Stomach smooth muscle (tissue), 2 donors: ENCODE measurements around the gene CAMK2B.

ENCODE experiments used
- H3K27ac ChIP-seq: one replicate; pipeline ENCODE4 v1.7.0; 2013; ENCODE audit warnings: mild to moderate bottlenecking, low read length, inconsistent platforms
- H3K27me3 ChIP-seq, 2 donors: one replicate each; pipeline ENCODE4 v1.7.0; 2013; ENCODE audit warnings: low read length in 2 of 2; ENCODE audit not compliant: insufficient read depth in 2 of 2, control insufficient read depth in 1 of 2
- H3K36me3 ChIP-seq, 2 donors: one replicate each; pipeline ENCODE4 v1.7.0; 2013; ENCODE audit warnings: low read length in 2 of 2; ENCODE audit not compliant: control insufficient read depth in 2 of 2, insufficient read depth in 2 of 2
- H3K4me1 ChIP-seq: one replicate; pipeline ENCODE4 v1.7.0; 2013; ENCODE audit warnings: low read length; ENCODE audit not compliant: control insufficient read depth, insufficient read depth
- H3K4me3 ChIP-seq, 2 donors: one replicate each; pipeline ENCODE4 v1.7.0; 2013; ENCODE audit warnings: low read length in 2 of 2
- H3K9ac ChIP-seq, 2 donors: one replicate each; pipeline ENCODE4 v1.7.0; 2013; ENCODE audit warnings: low read length in 2 of 2, mild to moderate bottlenecking in 1 of 2
- H3K9me3 ChIP-seq, 2 donors: one replicate each; pipeline ENCODE4 v1.7.0; 2013; ENCODE audit warnings: low read length in 2 of 2; ENCODE audit not compliant: control insufficient read depth in 2 of 2
- donor health status: healthy.
- donor health status: Pancreatic carcinoma.

Gene CAMK2B

DNA sequence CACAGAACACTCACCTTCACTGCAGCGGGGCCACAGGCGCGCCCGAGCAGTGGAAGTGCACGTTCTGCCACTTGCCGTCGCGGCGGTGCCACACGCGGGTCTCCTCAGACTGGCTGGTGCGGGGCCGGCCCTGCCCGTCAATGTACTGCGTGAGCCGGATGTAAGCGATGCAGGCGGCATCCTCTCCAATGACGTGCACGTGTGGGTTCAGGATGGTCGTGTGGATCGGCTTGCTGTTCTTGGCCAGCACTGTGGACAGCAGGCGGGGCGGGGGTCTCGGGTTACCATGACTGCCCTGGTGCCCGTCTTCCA, 105.4 kb downstream of the CAMK2B start:
- Histone ChIP-seq H3K4me1 (no peaks in the 10 kb centered on the region), H3K36me3 (no peaks in the 10 kb centered on the region), H3K27me3 (peaks cover 2 to 3% of the 10 kb centered on the region in 2 donors), H3K4me3 (no peak overlapping the region), H3K9me3 (peaks cover 0 to 2% of the 10 kb centered on the region in 2 donors), H3K27ac (no peak overlapping the region), H3K9ac (no peak overlapping the region)

DNA sequence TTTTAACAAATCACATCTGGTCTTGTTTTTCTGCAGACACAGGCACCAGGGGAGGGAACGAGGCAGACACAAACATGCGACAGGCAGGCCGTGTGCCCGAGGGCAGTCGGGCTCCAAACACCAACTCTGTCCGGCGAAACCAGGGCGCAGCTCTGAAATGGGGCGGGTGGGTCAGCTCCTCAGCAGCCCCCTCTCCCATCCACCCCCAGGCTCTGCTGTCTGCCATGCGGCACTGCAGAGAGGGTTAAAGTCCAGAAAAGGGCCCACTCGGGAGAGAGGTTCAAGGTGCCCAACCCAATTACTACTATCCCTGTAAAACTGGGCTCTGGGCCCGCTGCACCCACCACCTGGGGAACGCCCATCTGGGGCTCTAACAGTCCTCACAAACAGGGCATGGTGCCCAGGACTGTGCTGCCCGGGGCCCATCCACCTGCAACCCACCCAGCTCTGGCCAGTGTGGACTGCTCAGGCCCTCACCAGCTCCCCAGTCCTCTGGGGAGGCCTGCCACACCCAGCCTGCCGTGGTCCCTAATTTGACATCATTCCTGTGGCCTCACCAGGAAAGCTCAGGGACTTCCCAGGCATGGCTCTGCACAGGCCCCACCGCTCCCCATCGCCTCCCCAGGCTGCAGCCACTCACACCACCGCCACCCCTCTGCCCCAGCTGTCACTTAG, 105.9 kb downstream of the CAMK2B start:
- Histone ChIP-seq H3K27ac (no peak overlapping the region), H3K36me3 (no peaks in the 10 kb centered on the region), H3K9me3 (peaks cover 0 to 2% of the 10 kb centered on the region in 2 donors), H3K9ac (no peak overlapping the region), H3K4me3 (no peak overlapping the region), H3K27me3 (peaks cover 2% of the 10 kb centered on the region in 2 donors), H3K4me1 (no peaks in the 10 kb centered on the region)

DNA sequence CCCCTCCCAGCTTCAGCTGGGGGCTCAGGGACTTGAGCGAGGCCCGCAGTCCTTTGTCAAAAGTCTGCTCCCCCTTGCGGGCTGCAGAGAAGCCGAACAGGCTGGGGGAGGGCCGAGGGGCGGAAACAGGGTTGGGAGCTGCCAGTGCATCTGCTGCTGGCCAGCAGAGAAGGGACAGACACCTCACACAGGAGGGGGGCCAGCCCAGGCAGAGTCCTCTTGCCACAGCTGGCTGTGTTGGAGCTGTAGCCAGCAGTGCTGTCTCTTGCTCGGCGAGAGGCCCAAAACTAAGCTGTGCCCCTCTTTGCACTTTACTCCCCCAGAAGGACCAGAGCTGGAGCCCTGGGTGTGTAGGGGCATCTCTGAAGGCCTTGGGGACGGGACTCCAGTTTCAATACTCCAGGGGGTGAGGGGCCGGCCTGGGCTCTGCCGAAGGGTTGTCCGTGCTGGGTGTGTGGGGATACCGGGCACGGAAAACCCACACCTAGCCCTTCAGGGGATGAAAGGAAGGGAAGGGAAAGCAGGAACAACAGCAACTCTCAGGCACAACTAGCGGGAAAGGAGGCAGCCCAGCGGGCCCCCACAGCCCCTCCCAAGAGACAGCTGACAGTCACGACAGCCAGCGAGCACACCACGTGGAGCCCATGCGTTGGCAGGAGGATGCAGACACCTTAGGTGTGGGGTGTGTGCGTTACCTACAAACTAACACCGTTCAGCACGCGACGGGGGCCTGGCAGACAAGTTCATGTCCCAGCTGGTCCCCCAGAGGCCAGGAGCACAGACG, 106.8 kb downstream of the CAMK2B start:
- no peaks in the 10 kb centered on the region for H3K4me1 ChIP-seq
- H3K27ac ChIP-seq = no peak overlapping the region
- no peaks in the 10 kb centered on the region for H3K36me3 ChIP-seq
- H3K9ac ChIP-seq = no peak overlapping the region
- peaks cover 0 to 2% of the 10 kb centered on the region in 2 donors for H3K9me3 ChIP-seq
- H3K4me3 ChIP-seq = no peak overlapping the region
- no peaks in the 10 kb centered on the region for H3K27me3 ChIP-seq

DNA sequence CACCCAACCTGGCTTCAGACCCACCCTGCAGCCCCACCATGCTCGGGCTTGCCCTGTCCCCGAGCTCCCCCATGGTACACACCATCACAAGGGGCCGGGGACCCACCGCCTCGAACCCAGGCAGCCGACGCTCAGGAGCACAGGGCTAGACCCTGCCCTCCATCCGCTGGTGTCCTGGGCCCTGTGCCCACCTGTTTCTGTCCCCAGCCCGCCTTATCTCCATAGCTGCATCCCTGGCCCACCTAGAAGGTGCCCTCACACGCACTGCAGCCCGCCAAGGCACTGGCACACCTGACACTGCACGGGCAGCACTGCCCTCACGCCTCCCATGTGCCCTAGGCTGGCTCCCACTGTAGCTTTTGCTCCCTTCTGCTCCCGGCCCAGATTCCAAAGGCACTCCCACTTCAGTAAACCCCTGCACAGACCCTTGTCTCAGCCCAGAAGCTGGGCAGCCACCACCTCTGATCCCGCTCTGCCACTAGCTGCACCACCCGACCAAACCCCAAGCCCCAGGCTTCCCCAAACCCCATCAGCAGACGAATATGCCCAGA, 107.5 kb downstream of the CAMK2B start:
- H3K4me3 ChIP-seq = no peak overlapping the region
- H3K36me3 ChIP-seq = peaks cover 0 to 5% of the 10 kb centered on the region in 2 donors
- no peak overlapping the region for H3K27ac ChIP-seq
- no peak overlapping the region for H3K9ac ChIP-seq
- H3K4me1 ChIP-seq = no peaks in the 10 kb centered on the region
- no peaks in the 10 kb centered on the region for H3K27me3 ChIP-seq
- H3K9me3 ChIP-seq = peaks cover 0 to 2% of the 10 kb centered on the region in 2 donors

DNA sequence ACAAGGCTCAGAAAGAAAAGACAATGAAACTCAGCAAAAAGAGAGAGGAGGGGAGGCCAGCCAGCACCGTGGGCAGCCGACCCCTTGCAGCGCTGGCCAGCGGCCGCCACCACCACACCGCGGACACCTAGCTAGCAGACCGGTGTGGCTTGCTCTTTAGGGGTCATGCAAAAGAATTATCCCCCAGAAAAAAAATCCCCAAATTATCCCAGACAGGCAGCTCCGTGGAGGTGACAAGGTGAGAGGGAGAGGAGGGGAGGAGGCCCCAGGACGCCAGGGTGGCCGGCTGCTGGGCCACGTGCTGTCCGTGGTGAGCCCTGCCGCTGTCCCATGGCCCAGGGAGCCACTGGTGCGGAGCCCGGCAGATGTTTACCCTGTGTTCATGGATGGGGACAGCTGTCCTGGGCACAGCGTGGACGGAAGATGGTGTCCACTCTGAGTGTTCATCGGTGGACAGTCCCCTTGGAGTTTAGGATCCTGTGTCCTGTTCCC, 108.1 kb downstream of the CAMK2B start:
- H3K4me1 ChIP-seq = no peaks in the 10 kb centered on the region
- no peak overlapping the region for H3K27ac ChIP-seq
- H3K36me3 ChIP-seq = peaks cover 1 to 6% of the 10 kb centered on the region in 2 donors
- H3K9me3 ChIP-seq = peaks cover 0 to 2% of the 10 kb centered on the region in 2 donors
- H3K9ac ChIP-seq = no peak overlapping the region
- no peak overlapping the region for H3K4me3 ChIP-seq
- no peaks in the 10 kb centered on the region for H3K27me3 ChIP-seq

DNA sequence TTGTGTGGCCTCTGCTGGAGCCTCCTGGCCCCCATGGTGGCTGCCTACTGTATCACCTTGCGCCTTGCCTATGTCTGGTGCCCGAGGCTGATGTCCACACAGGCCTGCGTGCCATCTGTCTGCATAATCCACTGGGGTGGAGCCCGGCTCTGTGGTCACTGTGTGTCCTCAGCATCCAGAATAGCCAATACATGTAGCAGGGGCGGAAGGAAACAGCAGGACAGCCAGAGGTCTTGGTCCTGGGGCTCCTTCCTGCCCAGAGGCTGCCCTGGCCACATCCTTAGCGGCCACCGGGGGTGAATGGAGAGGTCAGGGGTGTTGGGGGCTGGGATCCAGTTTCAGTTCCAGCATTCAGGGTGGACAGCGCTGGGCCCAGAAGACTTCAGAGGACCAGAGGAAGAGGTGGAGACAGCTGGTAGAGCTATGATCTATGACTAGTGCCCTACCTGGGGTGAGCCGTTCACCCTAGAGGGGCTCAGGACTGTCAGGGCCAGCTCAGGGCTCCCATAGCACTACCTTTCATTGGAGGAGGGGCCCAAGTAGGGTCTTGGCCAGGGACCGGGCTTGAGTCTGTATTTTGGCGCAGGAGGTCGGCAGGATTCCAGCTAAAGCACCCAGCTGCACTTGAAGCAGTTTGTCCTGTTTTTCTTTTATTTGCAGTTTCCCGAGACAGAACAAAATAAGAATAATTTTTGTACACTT, 108.7 kb downstream of the CAMK2B start:
- H3K27me3 ChIP-seq = no peaks in the 10 kb centered on the region
- H3K4me1 ChIP-seq = no peaks in the 10 kb centered on the region
- H3K4me3 ChIP-seq = no peak overlapping the region
- no peak overlapping the region for H3K27ac ChIP-seq
- no peak overlapping the region for H3K9ac ChIP-seq
- H3K9me3 ChIP-seq = peaks cover 0 to 2% of the 10 kb centered on the region in 2 donors
- peaks cover 7 to 10% of the 10 kb centered on the region in 2 donors for H3K36me3 ChIP-seq

DNA sequence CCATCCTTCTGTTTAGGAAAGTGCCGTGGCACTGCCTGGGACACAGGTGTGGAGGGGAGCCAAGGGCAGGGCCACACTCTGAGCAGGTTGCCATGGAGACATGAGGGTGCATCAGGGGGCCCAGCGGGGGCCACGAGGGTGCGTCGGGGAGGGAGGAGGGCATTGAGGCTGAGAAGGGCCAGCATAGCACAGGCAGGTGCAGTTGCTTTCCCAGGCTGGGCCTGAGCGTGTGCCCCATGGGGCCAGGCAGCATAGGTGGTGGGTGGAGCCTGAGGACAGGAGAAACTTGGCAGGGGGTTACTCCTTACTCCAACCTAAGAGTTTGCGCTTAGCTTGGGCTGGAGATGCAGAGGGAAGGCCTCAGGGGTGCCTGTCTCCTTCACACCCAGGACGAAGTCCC, 109.4 kb downstream of the CAMK2B start:
- no peak overlapping the region for H3K9ac ChIP-seq
- H3K27ac ChIP-seq = no peak overlapping the region
- H3K4me3 ChIP-seq = no peak overlapping the region
- no peaks in the 10 kb centered on the region for H3K4me1 ChIP-seq
- peaks cover 0 to 2% of the 10 kb centered on the region in 2 donors for H3K9me3 ChIP-seq
- no peaks in the 10 kb centered on the region for H3K27me3 ChIP-seq
- H3K36me3 ChIP-seq = peaks cover 14 to 16% of the 10 kb centered on the region in 2 donors

DNA sequence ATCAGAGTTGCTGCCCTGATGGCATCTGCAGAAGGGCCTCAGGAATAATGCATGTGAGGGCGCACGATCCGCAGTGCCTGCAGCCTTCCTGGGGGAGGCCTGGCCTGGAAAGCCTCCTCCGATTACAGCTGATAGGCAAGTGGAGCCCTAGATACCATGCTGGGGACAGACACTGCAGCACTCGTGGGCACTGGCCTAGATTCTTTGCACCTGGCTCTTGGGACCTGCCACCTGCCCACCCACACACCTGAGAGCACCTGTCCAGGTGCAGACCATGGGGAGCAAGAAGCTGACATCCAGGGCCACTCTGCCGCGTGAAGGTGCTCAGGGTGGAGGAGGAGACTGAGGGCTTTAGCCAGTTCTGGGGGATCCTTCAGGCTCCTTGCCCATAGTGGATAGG, 109.9 kb downstream of the CAMK2B start:
- Histone ChIP-seq H3K36me3 (peaks cover 18 to 21% of the 10 kb centered on the region in 2 donors), H3K9ac (no peak overlapping the region), H3K4me1 (no peaks in the 10 kb centered on the region), H3K4me3 (no peak overlapping the region), H3K27ac (no peak overlapping the region), H3K27me3 (no peaks in the 10 kb centered on the region), H3K9me3 (peaks cover 0 to 2% of the 10 kb centered on the region in 2 donors)

DNA sequence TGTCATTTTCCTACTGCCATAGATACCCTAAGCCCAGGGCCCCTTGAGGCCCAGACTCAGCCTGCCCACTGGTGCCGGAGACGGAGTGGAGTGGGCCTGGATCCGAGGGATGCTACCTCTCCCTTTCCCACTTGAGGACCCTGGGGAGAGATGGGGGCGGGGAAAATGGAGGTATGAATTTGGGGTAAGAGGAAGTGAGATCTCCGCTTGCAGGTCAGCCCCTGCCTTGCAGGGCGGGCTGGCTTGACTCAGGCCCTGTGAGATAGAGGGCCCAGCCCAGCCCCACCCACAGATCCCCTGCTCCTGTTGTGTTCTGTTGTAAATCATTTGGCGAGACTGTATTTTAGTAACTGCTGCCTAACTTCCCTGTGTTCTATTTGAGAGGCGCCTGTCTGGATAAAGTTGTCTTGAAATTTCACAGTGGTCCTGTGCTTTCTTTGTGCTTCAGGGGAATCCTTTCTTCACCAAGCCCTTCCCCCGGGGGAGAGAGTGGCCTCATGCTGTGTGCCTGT, 111.5 kb downstream of the CAMK2B start:
- no peaks in the 10 kb centered on the region for H3K9me3 ChIP-seq
- no peak overlapping the region for H3K9ac ChIP-seq
- H3K36me3 ChIP-seq = peaks cover 31 to 35% of the 10 kb centered on the region in 2 donors
- no peaks in the 10 kb centered on the region for H3K4me1 ChIP-seq
- H3K4me3 ChIP-seq = no peak overlapping the region
- H3K27me3 ChIP-seq = no peaks in the 10 kb centered on the region
- H3K27ac ChIP-seq = no peak overlapping the region

DNA sequence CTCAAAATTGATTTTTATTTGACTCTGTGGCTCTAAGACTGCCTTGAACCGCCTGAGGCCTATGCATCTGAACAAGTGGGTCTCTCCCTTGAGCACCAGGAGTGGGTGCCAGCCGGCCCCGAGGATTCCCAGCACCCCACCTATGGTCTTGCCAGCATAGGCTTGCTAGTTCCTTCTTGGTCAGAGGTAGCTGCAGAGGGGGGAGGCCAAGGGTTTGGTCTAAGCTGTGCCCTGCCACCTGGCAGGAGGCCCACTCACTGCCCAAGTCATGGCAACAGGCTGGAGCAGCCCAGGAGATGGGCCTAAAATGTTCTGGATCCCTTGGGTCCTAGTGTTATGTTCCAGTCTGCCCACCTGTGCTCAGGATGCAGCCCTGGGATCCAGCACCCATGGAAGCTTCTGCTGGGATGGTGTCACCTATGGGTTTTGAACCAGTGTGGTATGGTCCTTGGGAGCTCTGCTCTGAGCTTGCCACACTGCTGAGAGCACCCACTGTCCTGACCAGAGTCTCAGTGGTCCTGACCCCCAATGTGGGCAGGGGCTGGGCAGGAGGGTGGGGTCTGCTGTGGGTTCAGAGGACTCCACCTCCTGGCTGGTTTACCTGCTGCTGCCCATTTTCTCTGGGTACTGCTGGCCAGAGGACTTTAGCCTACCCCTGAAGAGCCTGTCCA, 112.1 kb downstream of the CAMK2B start:
- Histone ChIP-seq H3K4me1 (no peaks in the 10 kb centered on the region), H3K9ac (no peak overlapping the region), H3K27ac (no peak overlapping the region), H3K9me3 (no peaks in the 10 kb centered on the region), H3K36me3 (peaks cover 37 to 40% of the 10 kb centered on the region in 2 donors), H3K4me3 (no peak overlapping the region), H3K27me3 (no peaks in the 10 kb centered on the region)
